ENCODE data around the gene PGBD1. TPM values are rescaled to one million over a fixed set of nuclear protein-coding genes. Genes with fewer than 3 reads are reported as not detected.

PGBD1 gene
- total and polyA plus RNA-seq, 8 donors = 0.58 to 5.8 (median 1.7) TPM

DNA sequence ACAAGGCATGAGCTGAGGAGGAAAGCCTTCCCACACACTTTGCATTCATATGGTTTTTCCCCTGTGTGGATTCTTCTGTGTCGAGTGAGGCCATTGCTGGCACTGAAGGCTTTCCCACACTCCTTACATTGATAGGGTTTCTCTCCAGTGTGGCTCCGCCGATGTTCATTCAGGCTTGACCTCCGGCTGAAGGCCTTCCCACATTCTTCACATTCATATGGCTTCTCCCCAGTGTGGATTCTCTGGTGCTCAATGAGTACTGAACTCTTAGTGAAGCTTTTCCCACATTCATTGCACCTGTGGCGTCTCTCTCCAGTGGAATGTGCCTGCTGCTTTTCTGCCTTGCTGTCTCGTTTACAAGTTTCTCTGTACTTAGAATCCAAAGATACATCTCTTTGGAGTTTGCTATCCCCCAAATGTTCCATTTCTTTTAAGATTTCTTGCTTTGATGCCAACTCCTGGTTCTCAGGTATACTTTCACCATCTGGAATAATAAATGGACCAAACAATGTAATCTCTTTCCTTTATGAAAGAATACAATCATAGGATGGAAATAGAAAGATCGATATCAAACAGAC is 45.1 kb downstream of the PGBD1 start:
- H3K9me3 ChIP-seq = peaks cover 22 to 49% (median 38%) of the 10 kb centered on the region in 4 donors
- DNase-seq = no peak
- no peaks in the 10 kb centered on the region for H3K27me3 ChIP-seq
- TF ChIP-seq EP300 (IDR thresholded peaks at IDR 0.05) (no peak), POLR2A (IDR thresholded peaks at IDR 0.05) (no peak), POLR2AphosphoS5 (IDR thresholded peaks at IDR 0.05) (no peak)
- TF ChIP-seq, protein P1, sequence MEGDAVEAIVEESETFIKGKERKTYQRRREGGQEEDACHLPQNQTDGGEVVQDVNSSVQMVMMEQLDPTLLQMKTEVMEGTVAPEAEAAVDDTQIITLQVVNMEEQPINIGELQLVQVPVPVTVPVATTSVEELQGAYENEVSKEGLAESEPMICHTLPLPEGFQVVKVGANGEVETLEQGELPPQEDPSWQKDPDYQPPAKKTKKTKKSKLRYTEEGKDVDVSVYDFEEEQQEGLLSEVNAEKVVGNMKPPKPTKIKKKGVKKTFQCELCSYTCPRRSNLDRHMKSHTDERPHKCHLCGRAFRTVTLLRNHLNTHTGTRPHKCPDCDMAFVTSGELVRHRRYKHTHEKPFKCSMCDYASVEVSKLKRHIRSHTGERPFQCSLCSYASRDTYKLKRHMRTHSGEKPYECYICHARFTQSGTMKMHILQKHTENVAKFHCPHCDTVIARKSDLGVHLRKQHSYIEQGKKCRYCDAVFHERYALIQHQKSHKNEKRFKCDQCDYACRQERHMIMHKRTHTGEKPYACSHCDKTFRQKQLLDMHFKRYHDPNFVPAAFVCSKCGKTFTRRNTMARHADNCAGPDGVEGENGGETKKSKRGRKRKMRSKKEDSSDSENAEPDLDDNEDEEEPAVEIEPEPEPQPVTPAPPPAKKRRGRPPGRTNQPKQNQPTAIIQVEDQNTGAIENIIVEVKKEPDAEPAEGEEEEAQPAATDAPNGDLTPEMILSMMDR (IDR thresholded peaks at IDR 0.05) = no peak
- H3K27ac ChIP-seq = no peak overlapping the region
- H3K4me3 ChIP-seq = no peak overlapping the region
- intact Hi-C loops (cut with DNase I; ENCODE audit: low total_unique reads) = no loop called here
- 95 to 98% (median 96%) methylated on average over 7 of the region's 7 CpGs for WGBS, 5 donors
- peaks cover 23 to 84% (median 51%) of the 10 kb centered on the region in 4 donors for H3K36me3 ChIP-seq
- no peaks in the 10 kb centered on the region for H3K4me1 ChIP-seq

DNA sequence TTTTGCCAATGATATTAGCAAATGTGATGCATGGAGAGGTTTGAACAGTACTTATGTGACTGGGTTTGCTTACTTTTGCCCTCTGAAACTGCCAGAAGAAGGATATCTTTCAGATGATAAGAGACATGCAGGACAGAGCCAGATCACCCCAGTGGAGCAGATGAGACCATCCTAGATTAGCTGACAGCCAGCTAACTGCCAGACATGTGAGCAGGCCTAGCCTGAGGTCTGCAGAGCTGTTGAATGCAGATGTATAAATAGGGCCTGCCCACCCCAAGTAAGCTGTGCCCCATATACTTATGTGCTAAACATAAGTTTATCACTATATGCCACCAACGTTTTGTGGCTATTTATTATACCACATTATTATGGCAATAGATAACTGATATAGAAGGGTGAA is 48.7 kb downstream of the PGBD1 start:
- Histone ChIP-seq H3K9me3 (peaks cover 22 to 45% (median 34%) of the 10 kb centered on the region in 4 donors), H3K4me3 (no peak overlapping the region), H3K27ac (no peak overlapping the region), H3K36me3 (peaks cover 18 to 52% (median 37%) of the 10 kb centered on the region in 4 donors), H3K27me3 (no peaks in the 10 kb centered on the region), H3K4me1 (peaks cover 3 to 10% (median 5%) of the 10 kb centered on the region in 4 donors)
- TF ChIP-seq EP300 (IDR thresholded peaks at IDR 0.05) (no peak), POLR2A (IDR thresholded peaks at IDR 0.05) (no peak), POLR2AphosphoS5 (IDR thresholded peaks at IDR 0.05) (no peak)
- TF ChIP-seq, protein P1 (IDR thresholded peaks at IDR 0.05) = no peak
- no peak for DNase-seq
- WGBS, 5 donors = 59 to 71% (median 62%) methylated on average over 1 of the region's 1 CpG
- intact Hi-C loops (cut with DNase I; ENCODE audit: low total_unique reads) = no loop called here

DNA sequence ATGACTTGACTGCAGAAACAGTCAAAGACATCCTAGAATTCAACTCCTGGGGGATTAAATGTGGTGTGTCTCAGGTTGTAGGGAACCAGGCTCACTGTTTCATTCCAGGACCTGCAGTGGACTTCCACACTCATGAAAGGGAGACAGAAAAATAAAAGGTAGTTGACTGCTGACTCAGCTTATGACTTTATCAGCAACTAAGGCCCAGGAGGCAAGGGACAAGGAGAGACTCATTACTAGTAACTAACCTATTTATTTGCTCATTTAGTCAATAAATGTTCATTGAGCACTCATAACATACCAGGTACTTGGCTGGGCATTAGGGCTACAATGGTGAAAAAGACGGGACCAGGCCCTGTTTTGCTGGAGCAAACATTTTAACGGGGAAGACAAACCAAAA is 51.7 kb downstream of the PGBD1 start:
- peaks cover 3 to 26% (median 14%) of the 10 kb centered on the region in 4 donors for H3K4me1 ChIP-seq
- no peak overlapping the region for H3K4me3 ChIP-seq
- H3K36me3 ChIP-seq = peaks cover 0 to 22% (median 9%) of the 10 kb centered on the region in 4 donors
- whole genome bisulfite sequencing, 5 donors = 92 to 100% (median 97%) methylated on average over 2 of the region's 2 CpGs
- intact Hi-C loops (cut with DNase I; ENCODE audit: low total_unique reads) = no loop called here
- H3K27ac ChIP-seq = no peak overlapping the region
- H3K27me3 ChIP-seq = no peaks in the 10 kb centered on the region
- TF ChIP-seq EP300 (IDR thresholded peaks at IDR 0.05) (no peak), POLR2AphosphoS5 (IDR thresholded peaks at IDR 0.05) (no peak), POLR2A (IDR thresholded peaks at IDR 0.05) (no peak)
- TF ChIP-seq, protein P1 (IDR thresholded peaks at IDR 0.05) = no peak
- peaks cover under 1 to 15% (median 7%) of the 10 kb centered on the region in 4 donors for H3K9me3 ChIP-seq
- no peak for DNase-seq

- WGBS, 5 donors = 85 to 95% (median 93%) methylated on average over 1 of the region's 1 CpG
- intact Hi-C loops (cut with DNase I; ENCODE audit: low total_unique reads) = no loop called here
- H3K4me3 ChIP-seq = no peak overlapping the region
- TF ChIP-seq POLR2A (IDR thresholded peaks at IDR 0.05) = no peak
- TF ChIP-seq, protein P1 (IDR thresholded peaks at IDR 0.05) = no peak
- peak overlapping the region in 1 of 5 donors; percentile 94 for H3K27ac ChIP-seq
- H3K27me3 ChIP-seq = no peaks in the 10 kb centered on the region
- no peak for DNase-seq
- H3K36me3 ChIP-seq = peaks cover 0 to 18% (median 8%) of the 10 kb centered on the region in 4 donors
- H3K4me1 ChIP-seq = peaks cover 3 to 26% (median 14%) of the 10 kb centered on the region in 4 donors
- H3K9me3 ChIP-seq = peaks cover 0 to 10% (median 4%) of the 10 kb centered on the region in 4 donors
Measured at GRCh38 chr6:28333599-28334018, 52.2 kb downstream of the PGBD1 start.

Measured in stomach (tissue), 9 donors.